Hepatocyte (in vitro differentiated cells): ENCODE results near the gene PRSS16. TPM values are rescaled to one million over a fixed set of nuclear protein-coding genes. Genes with fewer than 3 reads are reported as not detected.
A peak's percentile ranks its signal among the peaks of the same experiment; 100 is the strongest.

Experiments used
- DNase-seq: peaks from one replicate; pipeline ENCODE4 v3.0.0-alpha.2; 2016; ENCODE audit warnings: low spot score
- H2AFZ ChIP-seq: fragments of 200-600 bp; sonication (generic); 2 replicates; pipeline ENCODE4 v1.6.0; 2016; ENCODE audit warnings: antibody characterized with exemption, mild to moderate bottlenecking
- H3K27ac ChIP-seq: fragments of 200-600 bp; sonication (generic); 2 replicates; pipeline ENCODE4 v1.5.1; 2016; ENCODE audit warnings: mild to moderate bottlenecking
- H3K27me3 ChIP-seq: fragments of 200-600 bp; sonication (generic); 2 replicates; pipeline ENCODE4 v1.6.1; 2016
- H3K36me3 ChIP-seq: fragments of 200-600 bp; sonication (generic); replicated peaks from 2 replicates; pipeline ENCODE4 v1.5.1; 2016; ENCODE audit warnings: low read depth; ENCODE audit not compliant: insufficient read depth
- H3K4me1 ChIP-seq: fragments of 200-600 bp; sonication (generic); 2 replicates; pipeline ENCODE4 v1.5.1; 2016; ENCODE audit warnings: mild to moderate bottlenecking, moderate library complexity; ENCODE audit not compliant: insufficient read depth
- H3K4me2 ChIP-seq: fragments of 200-600 bp; sonication (generic); 2 replicates; pipeline ENCODE4 v1.6.0; 2016
- H3K4me3 ChIP-seq: fragments of 200-600 bp; sonication (generic); 2 replicates; pipeline ENCODE4 v1.5.1; 2016; ENCODE audit warnings: mild to moderate bottlenecking
- H3K79me2 ChIP-seq: fragments of 200-600 bp; sonication (generic); 2 replicates; pipeline ENCODE4 v1.6.0; 2017; ENCODE audit warnings: mild to moderate bottlenecking
- H3K9me2 ChIP-seq: fragments of 200-600 bp; sonication (generic); replicated peaks from 2 replicates; pipeline ENCODE4 v1.6.0; 2017; ENCODE audit warnings: mild to moderate bottlenecking; ENCODE audit not compliant: insufficient read depth
- H3K9me3 ChIP-seq: fragments of 200-600 bp; sonication (generic); 2 replicates; pipeline ENCODE4 v1.5.1; 2016; ENCODE audit warnings: low read depth, mild to moderate bottlenecking
- H4K20me1 ChIP-seq: fragments of 200-600 bp; sonication (generic); 2 replicates; pipeline ENCODE4 v1.6.0; 2016; ENCODE audit warnings: mild to moderate bottlenecking; ENCODE audit not compliant: insufficient read depth, poor library complexity, severe bottlenecking
- CTCF ChIP-seq: fragments of 200-600 bp; sonication (generic); IDR thresholded peaks from 2 replicates; pipeline ENCODE4 v1.5.1; 2016; ENCODE audit warnings: antibody characterized with exemption, mild to moderate bottlenecking; ENCODE audit not compliant: poor library complexity
- EZH2 ChIP-seq: fragments of 200-600 bp; sonication (generic); IDR thresholded peaks from 2 replicates; pipeline ENCODE4 v1.6.1; 2016; ENCODE audit warnings: antibody characterized with exemption, mild to moderate bottlenecking, borderline replicate concordance
- EZH2phosphoT487 ChIP-seq: fragments of 200-600 bp; sonication (generic); IDR thresholded peaks from one replicate; pipeline ENCODE4 v1.6.1; 2018; ENCODE audit warnings: antibody characterized with exemption, mild to moderate bottlenecking, low read depth, moderate library complexity; ENCODE audit not compliant: unreplicated experiment, severe bottlenecking
- WGBS: methylation state at CpG from one replicate; pipeline ENCODE4 v1.1.6; 2016; ENCODE audit warnings: low lambda C conversion rate; ENCODE audit errors: missing lambda C conversion rate; 5-methylcytosine and 5-hydroxymethylcytosine counted together
- polyA plus RNA-seq: library from polyadenylated mRNA; unstranded; fragments of >200 nt; fragmentation: Nextera tagmentation; extraction: Ambion mirVana; gene quantifications from 2 replicates; pipeline ENCODE4 v1.2.1, GENCODE V29; 2016
- total RNA-seq: library from RNA; depleted of rRNA; stranded (reverse); fragments of >200 nt; gene quantifications from 2 replicates; pipeline ENCODE4 v1.2.3, GENCODE V29; 2014

Gene PRSS16
- total RNA-seq (9.9 and 11.2 TPM in 2 replicates), polyA plus RNA-seq (11.7 and 19.4 TPM in 2 replicates)

GRCh38 chr6:27247133-27247836, at the start of gene PRSS16:
TSS of gene PRSS16 (plus strand) at chr6:27247701. CDS start at chr6:27247738, 37 bp downstream.
- Histone ChIP-seq H3K9me3 (no peaks in the 10 kb centered on the region), H4K20me1 (no peaks in the 10 kb centered on the region), H3K9me2 (no peaks in the 10 kb centered on the region), H2AFZ (no peak within 1 kb of the TSS), H3K4me3 (no peak within 1 kb of the TSS), H3K4me1 (no peaks in the 10 kb centered on the region), H3K27me3 (peaks cover 8% of the 10 kb centered on the region), H3K36me3 (no peaks in the 10 kb centered on the region), H3K27ac (no peak within 1 kb of the TSS), H3K4me2 (no peak within 1 kb of the TSS), H3K79me2 (no peaks in the 10 kb centered on the region)
- no peak for DNase-seq
- TF ChIP-seq CTCF (no peak), EZH2 (no peak), EZH2phosphoT487 (no peak)
- 63% methylated on average over 12 of the region's 12 CpGs for WGBS

- Histone ChIP-seq H3K36me3 (no peaks in the 10 kb centered on the region), H3K4me3 (peak overlapping the region; percentile 10), H3K79me2 (no peaks in the 10 kb centered on the region), H2AFZ (peak overlapping the region; percentile 53), H3K9me3 (no peaks in the 10 kb centered on the region), H3K27ac (no peak overlapping the region), H3K27me3 (no peaks in the 10 kb centered on the region), H3K4me2 (peak overlapping the region; percentile 74), H3K4me1 (no peaks in the 10 kb centered on the region), H3K9me2 (no peaks in the 10 kb centered on the region), H4K20me1 (no peaks in the 10 kb centered on the region)
- DNase-seq: peak; percentile 43
- no peak for TF ChIP-seq EZH2phosphoT487
- TF ChIP-seq EZH2: no peak
- no peak for TF ChIP-seq CTCF
- WGBS: 25% methylated on average over 31 of the region's 32 CpGs
Observed at GRCh38 chr6:27205375-27206278, 41.9 kb upstream of the PRSS16 start.

GRCh38 chr6:27206806-27207205, 40.7 kb upstream of the PRSS16 start:
- no peaks in the 10 kb centered on the region for H3K9me2 ChIP-seq
- no peaks in the 10 kb centered on the region for H4K20me1 ChIP-seq
- no peaks in the 10 kb centered on the region for H3K36me3 ChIP-seq
- no peaks in the 10 kb centered on the region for H3K4me1 ChIP-seq
- H3K27ac ChIP-seq: no peak overlapping the region
- no peak overlapping the region for H3K4me2 ChIP-seq
- no peak for DNase-seq
- TF ChIP-seq CTCF: no peak
- TF ChIP-seq EZH2phosphoT487: no peak
- TF ChIP-seq EZH2: no peak
- H2AFZ ChIP-seq: no peak overlapping the region
- no peaks in the 10 kb centered on the region for H3K9me3 ChIP-seq
- H3K79me2 ChIP-seq: no peaks in the 10 kb centered on the region
- no peak overlapping the region for H3K4me3 ChIP-seq
- H3K27me3 ChIP-seq: no peaks in the 10 kb centered on the region
